RWPE2 (cell line): Measurements from ENCODE around the gene CRADD.

ENCODE experiments used
- ATAC-seq: fragments of 200-7000 bp; cut with Tn5 transposase; 3 replicates; pipeline ENCODE4 v1.9.1; 2021; ENCODE audit warnings: low read depth
- DNase-seq: peaks from one replicate; pipeline ENCODE4 v3.0.0-alpha.2; 2020; ENCODE audit warnings: low spot score
- H3K27ac ChIP-seq: fragments of 450-650 bp; 2 replicates; pipeline ENCODE4 v1.5.1; 2017; ENCODE audit warnings: mild to moderate bottlenecking; ENCODE audit not compliant: poor library complexity, severe bottlenecking
- H3K27me3 ChIP-seq: fragments of 250-450 bp; sonication (Bioruptor Pico); 2 replicates; pipeline ENCODE4 v1.5.1; 2021; ENCODE audit warnings: mild to moderate bottlenecking, moderate library complexity; ENCODE audit not compliant: insufficient read depth, poor library complexity, severe bottlenecking
- H3K36me3 ChIP-seq: fragments of 250-450 bp; sonication (Bioruptor Pico); 2 replicates; pipeline ENCODE4 v1.5.1; 2020; ENCODE audit warnings: low read depth, mild to moderate bottlenecking, moderate library complexity
- H3K4me1 ChIP-seq: fragments of 250-450 bp; sonication (Bioruptor Pico); 2 replicates; pipeline ENCODE4 v1.5.1; 2021; ENCODE audit warnings: mild to moderate bottlenecking, moderate library complexity; ENCODE audit not compliant: insufficient read depth, poor library complexity, severe bottlenecking
- H3K4me3 ChIP-seq: fragments of 250-450 bp; sonication (Bioruptor Pico); 2 replicates; pipeline ENCODE4 v1.5.1; 2021; ENCODE audit warnings: mild to moderate bottlenecking, moderate library complexity; ENCODE audit not compliant: severe bottlenecking
- H3K9me3 ChIP-seq: fragments of 250-450 bp; sonication (Bioruptor Pico); 2 replicates; pipeline ENCODE4 v1.5.1; 2021; ENCODE audit warnings: mild to moderate bottlenecking, moderate library complexity; ENCODE audit not compliant: severe bottlenecking
- CTCF ChIP-seq: fragments of 450-650 bp; IDR thresholded peaks from one replicate; pipeline ENCODE4 v1.5.1; 2017; ENCODE audit warnings: mild to moderate bottlenecking, moderate library complexity; ENCODE audit not compliant: poor library complexity, severe bottlenecking

The CRADD gene

DNA sequence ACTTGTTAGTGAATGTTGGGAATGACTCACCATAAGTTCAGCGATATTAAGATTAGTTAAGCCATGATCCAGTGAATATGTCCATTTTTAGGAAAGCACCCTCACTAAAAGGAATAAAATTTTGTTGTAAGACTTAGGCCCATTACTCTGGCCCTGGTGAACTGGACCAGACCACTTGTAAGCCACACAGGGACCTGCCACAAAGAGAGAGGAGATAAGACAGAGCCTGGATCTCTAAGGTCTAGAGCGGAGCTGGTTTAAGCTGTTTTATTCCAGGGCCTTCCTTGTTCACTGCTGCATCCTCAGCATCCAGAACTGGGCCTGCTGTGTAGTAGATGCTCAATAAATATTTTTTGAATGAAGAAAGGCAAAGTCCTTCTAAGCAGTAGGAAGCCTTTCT is 79.1 kb downstream of the CRADD start:
- TF ChIP-seq CTCF: no peak
- no peak for ATAC-seq
- DNase-seq: no peak
- Histone ChIP-seq H3K27ac (no peak overlapping the region), H3K4me3 (no peak overlapping the region), H3K4me1 (no peaks in the 10 kb centered on the region), H3K9me3 (no peaks in the 10 kb centered on the region), H3K36me3 (no peaks in the 10 kb centered on the region), H3K27me3 (no peaks in the 10 kb centered on the region)

- no peak for TF ChIP-seq CTCF
Measured at GRCh38 chr12:93757792-93758694, 80.9 kb downstream of the CRADD start.

GRCh38 chr12:93758801-93759373 is 81.7 kb downstream of the CRADD start:
- H3K36me3 ChIP-seq: no peaks in the 10 kb centered on the region
- TF ChIP-seq CTCF: no peak
- H3K4me3 ChIP-seq: no peak overlapping the region
- H3K9me3 ChIP-seq: no peaks in the 10 kb centered on the region
- H3K4me1 ChIP-seq: peaks cover 4% of the 10 kb centered on the region
- DNase-seq: no peak
- no peak overlapping the region for H3K27ac ChIP-seq
- no peaks in the 10 kb centered on the region for H3K27me3 ChIP-seq
- ATAC-seq: no peak

More at GRCh38 chr12:93757792-93758694, 80.9 kb downstream of the CRADD start:
- Histone ChIP-seq H3K27ac (no peak overlapping the region), H3K4me1 (peaks cover 4% of the 10 kb centered on the region), H3K9me3 (no peaks in the 10 kb centered on the region), H3K4me3 (no peak overlapping the region), H3K36me3 (no peaks in the 10 kb centered on the region), H3K27me3 (no peaks in the 10 kb centered on the region)
- no peak for DNase-seq
- no peak for ATAC-seq

- Histone ChIP-seq H3K4me3 (no peak overlapping the region), H3K27me3 (no peaks in the 10 kb centered on the region), H3K27ac (no peak overlapping the region), H3K36me3 (no peaks in the 10 kb centered on the region), H3K9me3 (no peaks in the 10 kb centered on the region), H3K4me1 (peaks cover 4% of the 10 kb centered on the region)
- no peak for TF ChIP-seq CTCF
- ATAC-seq (no peak), DNase-seq (no peak)
Measured at GRCh38 chr12:93759512-93760081, 82.4 kb downstream of the CRADD start.
